ENCODE data around the gene ATP2C2. TPM values are rescaled to one million over a fixed set of nuclear protein-coding genes. Genes with fewer than 3 reads are reported as not detected.

Gene ATP2C2
- total and polyA plus RNA-seq, 7 donors: 2.5 to 60.7 (median 7.2) TPM; not detected in 2

- Histone ChIP-seq H3K4me3 (no peak overlapping the region), H3K27me3 (peaks cover 0 to 25% (median 0%) of the 10 kb centered on the region in 3 donors), H3K9me3 (no peaks in the 10 kb centered on the region), H3K4me1 (no peaks in the 10 kb centered on the region), H3K36me3 (no peaks in the 10 kb centered on the region), H3K27ac (no peak overlapping the region)
- DNase-seq: no peak
- 69 to 77% methylated on average over 4 of the region's 4 CpGs for WGBS, 2 donors
- TF ChIP-seq CTCF (IDR thresholded peaks at IDR 0.05): no peak
- no peak for TF ChIP-seq POLR2A (IDR thresholded peaks at IDR 0.05)
- no peak for TF ChIP-seq EP300 (IDR thresholded peaks at IDR 0.05)
- no peak for TF ChIP-seq POLR2AphosphoS5 (IDR thresholded peaks at IDR 0.05)
- intact Hi-C loops (cut with DNase I): no loop called here
These were observed 77.7 kb downstream of the ATP2C2 start for GRCh38 chr16:84446084-84446483.

- intact Hi-C loops (cut with DNase I): no loop called here
- WGBS, 2 donors: 86 to 87% methylated on average over 14 of the region's 14 CpGs
- H3K27me3 ChIP-seq: peaks cover 0 to 30% (median 0%) of the 10 kb centered on the region in 3 donors
- H3K27ac ChIP-seq: no peak overlapping the region
- no peaks in the 10 kb centered on the region for H3K36me3 ChIP-seq
- H3K4me3 ChIP-seq: no peak overlapping the region
- DNase-seq: peak; percentile 8
- no peak for TF ChIP-seq POLR2AphosphoS5 (IDR thresholded peaks at IDR 0.05)
- TF ChIP-seq EP300 (IDR thresholded peaks at IDR 0.05): no peak
- TF ChIP-seq POLR2A (IDR thresholded peaks at IDR 0.05): no peak
- TF ChIP-seq CTCF (IDR thresholded peaks at IDR 0.05): no peak
- no peaks in the 10 kb centered on the region for H3K4me1 ChIP-seq
- no peaks in the 10 kb centered on the region for H3K9me3 ChIP-seq
These were observed 78.5 kb downstream of the ATP2C2 start for GRCh38 chr16:84446596-84447392.

- Histone ChIP-seq H3K27ac (no peak overlapping the region), H3K9me3 (no peaks in the 10 kb centered on the region), H3K4me1 (no peaks in the 10 kb centered on the region), H3K27me3 (peaks cover 0 to 37% (median 0%) of the 10 kb centered on the region in 3 donors), H3K4me3 (no peak overlapping the region), H3K36me3 (no peaks in the 10 kb centered on the region)
- WGBS, 2 donors: 94 to 95% methylated on average over 10 of the region's 10 CpGs
- peak; percentile 35 for DNase-seq
- TF ChIP-seq EP300 (IDR thresholded peaks at IDR 0.05): no peak
- no peak for TF ChIP-seq POLR2AphosphoS5 (IDR thresholded peaks at IDR 0.05)
- no peak for TF ChIP-seq CTCF (IDR thresholded peaks at IDR 0.05)
- TF ChIP-seq POLR2A (IDR thresholded peaks at IDR 0.05): no peak
- intact Hi-C loops (cut with DNase I): no loop called here
These were observed 80.1 kb downstream of the ATP2C2 start for GRCh38 chr16:84448444-84448843.

GRCh38 chr16:84449156-84450140 is 81.1 kb downstream of the ATP2C2 start:
- H3K9me3 ChIP-seq: no peaks in the 10 kb centered on the region
- no peak for TF ChIP-seq EP300 (IDR thresholded peaks at IDR 0.05)
- no peak for TF ChIP-seq POLR2AphosphoS5 (IDR thresholded peaks at IDR 0.05)
- no peak for TF ChIP-seq POLR2A (IDR thresholded peaks at IDR 0.05)
- TF ChIP-seq CTCF (IDR thresholded peaks at IDR 0.05): no peak
- H3K27me3 ChIP-seq: peaks cover 0 to 31% (median 0%) of the 10 kb centered on the region in 3 donors
- H3K36me3 ChIP-seq: no peaks in the 10 kb centered on the region
- peak; percentile 49 for DNase-seq
- no peak overlapping the region for H3K4me3 ChIP-seq
- intact Hi-C loops (cut with DNase I): no loop called here
- no peak overlapping the region for H3K27ac ChIP-seq
- H3K4me1 ChIP-seq: no peaks in the 10 kb centered on the region
- WGBS, 2 donors: 50 to 83% methylated on average over 38 of the region's 38 CpGs
